GM21576 (cell line): Measurements from ENCODE around the gene ADAM12.

Source experiments
- ATAC-seq: cut with Tn5 transposase; IDR thresholded peaks from one replicate; pipeline ENCODE4 v1.9.1; 2021; ENCODE audit warnings: mild to moderate bottlenecking, moderate library complexity; ENCODE audit not compliant: unreplicated experiment

ADAM12 gene

GRCh38 chr10:126092366-126093215 is 295.7 kb downstream of the ADAM12 start:
- no peak for ATAC-seq

- no peak for ATAC-seq
These were observed 297.2 kb downstream of the ADAM12 start for GRCh38 chr10:126090911-126091728.

- ATAC-seq: no peak
These were observed 297.8 kb downstream of the ADAM12 start for GRCh38 chr10:126090443-126090842.

- no peak for ATAC-seq
These were observed 300.3 kb downstream of the ADAM12 start for GRCh38 chr10:126087796-126088505.

- no peak for ATAC-seq
These were observed 301.1 kb downstream of the ADAM12 start for GRCh38 chr10:126087153-126087680.

GRCh38 chr10:126085806-126086205 is 302.5 kb downstream of the ADAM12 start:
- ATAC-seq: no peak

GRCh38 chr10:126084369-126084768 is 303.9 kb downstream of the ADAM12 start:
- no peak for ATAC-seq

- ATAC-seq: no peak
These were observed 305.3 kb downstream of the ADAM12 start for GRCh38 chr10:126083009-126083408.

- no peak for ATAC-seq
These were observed 306.3 kb downstream of the ADAM12 start for GRCh38 chr10:126081841-126082466.

- ATAC-seq: no peak
These were observed 307.3 kb downstream of the ADAM12 start for GRCh38 chr10:126080879-126081411.

- no peak for ATAC-seq
These were observed 307.9 kb downstream of the ADAM12 start for GRCh38 chr10:126080291-126080825.

- no peak for ATAC-seq
These were observed 313.3 kb downstream of the ADAM12 start for GRCh38 chr10:126075009-126075408.

- no peak for ATAC-seq
These were observed 314.0 kb downstream of the ADAM12 start for GRCh38 chr10:126074291-126074690.

GRCh38 chr10:126073606-126074005 is 314.7 kb downstream of the ADAM12 start:
- no peak for ATAC-seq

GRCh38 chr10:126072622-126073021 is 315.7 kb downstream of the ADAM12 start:
- no peak for ATAC-seq

- ATAC-seq: no peak
These were observed 317.6 kb downstream of the ADAM12 start for GRCh38 chr10:126070476-126071215.

GRCh38 chr10:126068322-126068721 is 320.0 kb downstream of the ADAM12 start:
- no peak for ATAC-seq

GRCh38 chr10:126066456-126066855 is 321.8 kb downstream of the ADAM12 start:
- ATAC-seq: no peak

- ATAC-seq: no peak
These were observed 322.4 kb downstream of the ADAM12 start for GRCh38 chr10:126065751-126066377.
